ENCODE results near the gene ZNF526.

ZNF526 gene

DNA sequence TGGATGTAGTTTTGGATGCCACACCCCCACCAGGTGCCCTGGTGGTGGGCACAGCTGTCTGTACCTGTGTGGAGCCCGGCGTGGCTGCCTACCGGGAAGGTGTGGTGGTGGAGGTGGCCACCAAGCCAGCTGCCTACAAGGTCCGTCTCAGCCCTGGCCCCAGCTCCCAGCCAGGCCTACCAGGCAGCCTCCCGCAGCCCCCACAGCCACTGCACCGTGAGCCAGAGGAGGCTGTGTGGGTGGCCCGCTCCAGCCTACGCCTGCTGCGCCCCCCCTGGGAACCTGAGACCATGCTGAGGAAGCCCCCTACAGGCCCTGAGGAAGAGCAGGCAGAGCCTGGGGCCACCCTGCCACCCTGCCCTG lies 52.4 kb downstream of the ZNF526 start:
- TF ChIP-seq POLR2AphosphoS5 (IDR thresholded peaks at IDR 0.05; ENCODE audit: low read depth, low read length), result no peak
- TF ChIP-seq, protein P1, sequence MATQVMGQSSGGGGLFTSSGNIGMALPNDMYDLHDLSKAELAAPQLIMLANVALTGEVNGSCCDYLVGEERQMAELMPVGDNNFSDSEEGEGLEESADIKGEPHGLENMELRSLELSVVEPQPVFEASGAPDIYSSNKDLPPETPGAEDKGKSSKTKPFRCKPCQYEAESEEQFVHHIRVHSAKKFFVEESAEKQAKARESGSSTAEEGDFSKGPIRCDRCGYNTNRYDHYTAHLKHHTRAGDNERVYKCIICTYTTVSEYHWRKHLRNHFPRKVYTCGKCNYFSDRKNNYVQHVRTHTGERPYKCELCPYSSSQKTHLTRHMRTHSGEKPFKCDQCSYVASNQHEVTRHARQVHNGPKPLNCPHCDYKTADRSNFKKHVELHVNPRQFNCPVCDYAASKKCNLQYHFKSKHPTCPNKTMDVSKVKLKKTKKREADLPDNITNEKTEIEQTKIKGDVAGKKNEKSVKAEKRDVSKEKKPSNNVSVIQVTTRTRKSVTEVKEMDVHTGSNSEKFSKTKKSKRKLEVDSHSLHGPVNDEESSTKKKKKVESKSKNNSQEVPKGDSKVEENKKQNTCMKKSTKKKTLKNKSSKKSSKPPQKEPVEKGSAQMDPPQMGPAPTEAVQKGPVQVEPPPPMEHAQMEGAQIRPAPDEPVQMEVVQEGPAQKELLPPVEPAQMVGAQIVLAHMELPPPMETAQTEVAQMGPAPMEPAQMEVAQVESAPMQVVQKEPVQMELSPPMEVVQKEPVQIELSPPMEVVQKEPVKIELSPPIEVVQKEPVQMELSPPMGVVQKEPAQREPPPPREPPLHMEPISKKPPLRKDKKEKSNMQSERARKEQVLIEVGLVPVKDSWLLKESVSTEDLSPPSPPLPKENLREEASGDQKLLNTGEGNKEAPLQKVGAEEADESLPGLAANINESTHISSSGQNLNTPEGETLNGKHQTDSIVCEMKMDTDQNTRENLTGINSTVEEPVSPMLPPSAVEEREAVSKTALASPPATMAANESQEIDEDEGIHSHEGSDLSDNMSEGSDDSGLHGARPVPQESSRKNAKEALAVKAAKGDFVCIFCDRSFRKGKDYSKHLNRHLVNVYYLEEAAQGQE (IDR thresholded peaks at IDR 0.05; ENCODE audit: insufficient read depth in 1 of 2, low read depth in 2 of 2, low read length in 2 of 2), result no peak

DNA sequence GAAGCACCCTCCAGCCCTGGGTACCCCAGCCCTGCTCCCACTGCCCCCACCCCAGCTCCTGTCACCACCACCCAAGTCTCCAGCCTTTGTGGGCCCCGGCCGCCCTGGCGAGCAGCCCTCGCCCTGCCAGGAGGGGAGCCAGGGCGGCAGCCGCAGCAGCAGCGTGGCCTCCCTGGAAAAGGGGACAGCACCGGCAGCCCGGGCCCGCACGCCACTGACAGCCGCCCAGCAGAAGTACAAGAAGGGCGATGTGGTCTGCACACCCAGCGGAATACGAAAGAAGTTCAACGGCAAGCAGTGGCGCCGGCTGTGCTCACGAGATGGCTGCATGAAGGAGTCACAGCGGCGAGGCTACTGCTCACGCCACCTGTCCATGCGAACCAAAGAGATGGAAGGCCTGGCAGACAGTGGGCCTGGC lies 52.9 kb downstream of the ZNF526 start:
- TF ChIP-seq FOXP2 (optimal IDR thresholded peaks at IDR 0.05; ENCODE audit: borderline replicate concordance, extremely low read depth, extremely low read length, insufficient read depth) (no peak), SIN3A (IDR thresholded peaks at IDR 0.05; ENCODE audit: borderline replicate concordance, insufficient read depth, low read length) (no peak), TAF1 (IDR thresholded peaks at IDR 0.05; ENCODE audit: borderline replicate concordance, insufficient read depth, low read length) (no peak), POLR2AphosphoS5 (IDR thresholded peaks at IDR 0.05; ENCODE audit: low read depth, low read length) (no peak)
- TF ChIP-seq, protein P1 (IDR thresholded peaks at IDR 0.05; ENCODE audit: insufficient read depth in 1 of 2, low read depth in 2 of 2, low read length in 2 of 2), result no peak

DNA sequence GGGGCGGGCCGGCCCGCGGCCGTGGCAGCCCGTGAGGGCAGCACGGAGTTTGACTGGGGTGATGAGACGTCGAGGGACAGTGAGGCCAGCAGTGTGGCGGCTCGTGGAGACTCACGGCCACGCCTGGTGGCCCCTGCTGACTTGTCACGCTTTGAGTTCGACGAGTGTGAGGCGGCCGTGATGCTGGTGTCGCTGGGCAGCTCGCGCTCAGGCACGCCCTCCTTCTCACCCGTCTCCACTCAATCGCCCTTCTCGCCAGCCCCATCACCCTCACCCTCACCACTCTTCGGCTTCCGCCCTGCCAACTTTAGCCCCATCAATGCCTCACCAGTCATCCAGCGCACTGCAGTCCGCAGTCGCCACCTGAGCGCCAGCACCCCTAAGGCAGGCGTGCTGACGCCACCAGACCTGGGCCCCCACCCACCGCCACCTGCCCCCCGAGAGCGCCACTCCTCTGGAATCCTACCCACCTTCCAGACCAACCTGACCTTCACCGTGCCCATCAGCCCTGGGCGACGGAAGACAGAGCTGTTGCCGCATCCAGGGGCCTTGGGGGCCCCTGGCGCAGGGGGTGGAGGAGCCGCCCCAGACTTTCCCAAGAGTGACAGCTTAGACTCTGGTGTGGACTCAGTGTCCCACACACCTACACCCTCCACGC lies 53.4 kb downstream of the ZNF526 start:
- TF ChIP-seq TAF1 (IDR thresholded peaks at IDR 0.05; ENCODE audit: borderline replicate concordance, insufficient read depth, low read length) (no peak), FOXP2 (optimal IDR thresholded peaks at IDR 0.05; ENCODE audit: borderline replicate concordance, extremely low read depth, extremely low read length, insufficient read depth) (no peak), POLR2AphosphoS5 (IDR thresholded peaks at IDR 0.05; ENCODE audit: low read depth, low read length) (no peak), SIN3A (IDR thresholded peaks at IDR 0.05; ENCODE audit: borderline replicate concordance, insufficient read depth, low read length) (no peak)
- TF ChIP-seq, protein P1 (IDR thresholded peaks at IDR 0.05; ENCODE audit: insufficient read depth in 1 of 2, low read depth in 2 of 2, low read length in 2 of 2), result no peak

DNA sequence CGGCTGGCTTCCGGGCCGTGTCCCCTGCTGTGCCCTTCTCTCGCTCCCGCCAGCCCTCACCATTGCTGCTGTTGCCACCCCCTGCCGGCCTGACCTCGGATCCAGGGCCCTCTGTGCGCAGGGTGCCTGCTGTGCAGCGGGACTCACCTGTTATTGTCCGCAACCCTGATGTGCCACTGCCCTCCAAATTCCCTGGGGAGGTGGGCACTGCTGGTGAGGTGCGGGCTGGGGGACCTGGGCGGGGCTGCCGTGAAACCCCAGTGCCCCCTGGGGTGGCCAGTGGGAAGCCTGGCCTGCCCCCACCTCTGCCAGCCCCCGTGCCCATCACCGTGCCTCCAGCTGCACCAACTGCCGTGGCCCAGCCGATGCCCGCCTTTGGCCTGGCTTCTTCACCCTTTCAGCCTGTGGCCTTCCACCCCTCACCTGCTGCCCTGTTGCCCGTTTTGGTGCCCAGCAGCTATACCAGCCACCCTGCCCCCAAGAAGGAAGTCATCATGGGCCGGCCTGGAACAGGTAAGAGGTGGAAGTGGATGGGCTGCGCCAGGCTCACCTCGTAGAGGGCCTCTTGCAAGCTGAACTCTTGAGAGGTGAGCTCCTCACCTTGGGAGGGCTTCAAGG lies 54.1 kb downstream of the ZNF526 start:
- TF ChIP-seq TAF1 (IDR thresholded peaks at IDR 0.05; ENCODE audit: borderline replicate concordance, insufficient read depth, low read length), result no peak
- no peak for TF ChIP-seq SIN3A (IDR thresholded peaks at IDR 0.05; ENCODE audit: borderline replicate concordance, insufficient read depth, low read length)
- no peak for TF ChIP-seq FOXP2 (optimal IDR thresholded peaks at IDR 0.05; ENCODE audit: borderline replicate concordance, extremely low read depth, extremely low read length, insufficient read depth)
- TF ChIP-seq, protein P1 (IDR thresholded peaks at IDR 0.05; ENCODE audit: insufficient read depth in 1 of 2, low read depth in 2 of 2, low read length in 2 of 2), result no peak
- TF ChIP-seq POLR2AphosphoS5 (IDR thresholded peaks at IDR 0.05; ENCODE audit: low read depth, low read length), result no peak; the same call in 1 of the 2 replicates

Measured in PFSK-1 (cell line).